NT2/D1 (cell line): Measurements from ENCODE around the gene CNOT1.

Experiments used
- DNase-seq: peaks from one replicate; pipeline ENCODE4 v3.0.0-alpha.2; 2011; ENCODE audit warnings: low read depth, low spot score
- H3K27me3 ChIP-seq: 2 replicates; pipeline ENCODE4 v1.6.0; 2011; ENCODE audit warnings: mild to moderate bottlenecking; ENCODE audit not compliant: insufficient read length, insufficient read depth
- H3K36me3 ChIP-seq: 2 replicates; pipeline ENCODE4 v1.6.1; 2011; ENCODE audit warnings: mild to moderate bottlenecking, low read length, mixed read lengths; ENCODE audit not compliant: insufficient read depth, insufficient read length
- H3K4me1 ChIP-seq: 2 replicates; pipeline ENCODE4 v1.5.1; 2011; ENCODE audit not compliant: insufficient read depth, insufficient read length
- H3K4me3 ChIP-seq: 2 replicates; pipeline ENCODE4 v1.5.1; 2011; ENCODE audit warnings: low read depth; ENCODE audit not compliant: insufficient read length
- H3K9ac ChIP-seq: 2 replicates; pipeline ENCODE4 v1.6.0; 2011; ENCODE audit warnings: low read depth; ENCODE audit not compliant: insufficient read length
- H3K9me3 ChIP-seq: 2 replicates; pipeline ENCODE4 v1.5.1; 2011; ENCODE audit warnings: mild to moderate bottlenecking, low read length; ENCODE audit not compliant: insufficient read depth
- SUZ12 ChIP-seq: IDR thresholded peaks from 2 replicates; pipeline ENCODE4 v1.6.1; 2011; ENCODE audit not compliant: insufficient read length, insufficient read depth; ENCODE audit errors: extremely low read depth
- YY1 ChIP-seq: IDR thresholded peaks from 2 replicates; pipeline ENCODE4 v1.6.1; 2011; ENCODE audit not compliant: insufficient read length, insufficient read depth
- ZNF274 ChIP-seq: IDR thresholded peaks from 2 replicates; pipeline ENCODE4 v1.6.1; 2011; ENCODE audit warnings: mild to moderate bottlenecking, low read depth, low read length

The CNOT1 gene

DNA sequence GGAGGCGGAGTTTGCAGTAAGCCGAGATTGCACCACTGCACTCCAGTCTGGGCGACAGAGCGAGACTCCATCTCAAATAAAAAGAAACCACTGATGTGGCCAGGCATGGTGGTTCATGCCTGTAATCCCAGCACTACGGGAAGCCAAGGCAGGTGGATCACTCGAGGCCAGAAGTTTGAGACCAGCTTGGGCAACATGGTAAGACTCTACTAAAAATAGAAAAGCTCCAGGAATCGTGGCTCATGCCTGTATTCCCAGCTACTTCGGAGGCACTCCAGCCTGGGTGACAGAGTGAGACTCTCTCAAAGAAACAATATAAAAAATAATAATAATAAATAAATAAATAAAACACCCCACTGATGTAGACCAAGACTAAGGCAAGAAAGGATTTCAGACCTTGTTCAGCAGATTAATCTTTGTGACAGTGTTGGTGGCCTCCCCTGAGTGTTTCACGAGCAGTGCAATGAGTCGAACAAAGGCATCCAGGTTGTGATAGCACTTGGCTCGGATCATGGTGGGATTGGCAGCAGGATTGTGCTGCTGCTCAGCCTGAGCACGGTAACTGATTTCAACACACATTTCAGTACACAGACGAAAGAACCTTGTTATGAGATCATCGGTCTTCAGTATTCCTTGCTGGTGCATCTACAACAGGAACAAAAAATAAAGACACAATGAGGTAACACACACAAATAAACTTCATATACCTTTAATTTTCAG, 95.7 kb downstream of the CNOT1 start:
- no peak overlapping the region for H3K4me3 ChIP-seq
- peaks cover 91% of the 10 kb centered on the region for H3K36me3 ChIP-seq
- no peak for TF ChIP-seq YY1
- TF ChIP-seq SUZ12 = no peak
- no peak for TF ChIP-seq ZNF274

DNA sequence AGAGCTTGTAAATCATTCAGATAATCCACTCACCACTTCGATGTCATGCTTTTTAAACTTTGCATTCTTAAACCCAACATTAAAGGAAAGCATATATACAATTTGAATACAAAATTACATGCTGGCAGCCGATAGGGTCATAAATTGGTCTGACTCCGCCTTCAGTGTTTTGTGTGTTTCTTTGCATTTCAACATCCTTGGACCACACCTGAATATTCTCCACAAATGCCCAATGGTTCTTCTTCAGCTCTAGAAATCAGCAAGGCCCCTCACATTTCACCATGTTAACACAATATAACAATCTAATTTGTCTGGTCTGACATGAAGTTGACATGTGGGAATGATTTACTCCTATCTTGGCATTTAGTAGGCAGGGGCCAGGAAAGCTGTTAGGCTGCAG, 97.2 kb downstream of the CNOT1 start:
- Histone ChIP-seq H3K27me3 (no peaks in the 10 kb centered on the region), H3K36me3 (peaks cover 91% of the 10 kb centered on the region), H3K4me1 (no peaks in the 10 kb centered on the region), H3K9me3 (no peaks in the 10 kb centered on the region), H3K9ac (no peak overlapping the region), H3K4me3 (no peak overlapping the region)
- TF ChIP-seq SUZ12 (no peak), YY1 (no peak), ZNF274 (no peak)
- DNase-seq = no peak

More for the DNA sequence above, 95.7 kb downstream of the CNOT1 start:
- Histone ChIP-seq H3K4me1 (no peaks in the 10 kb centered on the region), H3K27me3 (no peaks in the 10 kb centered on the region), H3K9me3 (no peaks in the 10 kb centered on the region), H3K9ac (no peak overlapping the region)
- DNase-seq = no peak

DNA sequence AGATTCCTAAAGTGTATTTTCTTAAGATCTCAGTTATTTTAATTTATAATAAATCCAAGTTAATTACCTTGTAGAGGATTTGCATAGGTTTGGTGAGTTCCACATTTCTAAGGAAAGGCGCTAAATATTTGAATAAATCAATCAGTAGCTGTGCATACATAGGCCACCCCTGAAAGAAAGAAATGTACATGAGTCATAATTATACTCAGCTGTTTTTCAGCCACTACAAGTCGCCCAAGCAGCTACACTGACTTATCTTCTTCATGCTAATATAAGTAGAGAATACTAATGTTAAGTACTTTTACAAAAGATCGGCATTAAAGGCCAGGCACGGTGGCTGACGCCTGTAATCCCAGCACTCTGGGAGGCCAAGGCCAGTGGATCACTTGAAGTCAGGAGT, 99.4 kb downstream of the CNOT1 start:
- no peak for DNase-seq
- H3K9ac ChIP-seq = no peak overlapping the region
- TF ChIP-seq YY1 (no peak), SUZ12 (no peak), ZNF274 (no peak)
- H3K36me3 ChIP-seq = peaks cover 92% of the 10 kb centered on the region
- H3K4me1 ChIP-seq = no peaks in the 10 kb centered on the region
- H3K27me3 ChIP-seq = no peaks in the 10 kb centered on the region
- no peak overlapping the region for H3K4me3 ChIP-seq
- H3K9me3 ChIP-seq = no peaks in the 10 kb centered on the region

DNA sequence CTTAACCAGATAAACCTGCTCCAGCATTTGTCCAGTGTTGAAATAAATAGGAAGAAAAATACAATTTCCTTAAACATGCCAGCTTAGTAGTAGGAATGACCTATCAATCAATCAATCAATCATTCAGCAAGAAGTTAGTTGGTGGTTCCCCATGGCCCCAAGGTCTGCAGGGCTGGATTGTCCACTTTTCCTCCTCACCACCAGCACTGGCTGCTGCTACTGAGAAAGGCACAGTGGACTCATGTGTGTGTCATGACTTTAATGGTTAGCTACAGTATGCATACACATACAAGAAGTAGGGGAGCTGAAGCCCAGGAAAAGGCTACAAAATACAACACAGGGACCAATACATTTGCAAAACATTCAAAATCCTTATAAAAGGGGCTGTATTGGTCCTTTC, 109.9 kb downstream of the CNOT1 start:
- TF ChIP-seq ZNF274 (no peak), SUZ12 (no peak), YY1 (no peak)

DNA sequence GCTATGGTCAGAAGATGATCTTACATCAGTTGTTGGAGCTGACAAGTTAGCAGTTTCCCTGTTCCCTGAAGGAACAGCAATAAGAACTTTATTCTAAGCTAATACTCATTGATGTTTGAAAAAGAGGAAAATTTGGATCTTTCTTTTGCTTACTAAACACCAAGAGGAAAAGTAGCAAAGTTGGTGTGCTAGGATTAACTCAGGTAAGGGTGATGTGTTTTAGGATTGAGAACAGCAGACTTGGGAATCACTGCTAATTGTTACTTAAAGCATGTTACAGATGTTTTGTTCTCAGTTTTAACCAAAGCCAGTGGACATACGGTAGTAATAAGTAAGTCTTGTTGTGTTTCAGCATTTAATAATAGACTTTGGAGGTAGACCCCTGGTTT, 110.7 kb downstream of the CNOT1 start:
- no peak for DNase-seq
- TF ChIP-seq SUZ12 (no peak), ZNF274 (no peak), YY1 (no peak)
- no peak overlapping the region for H3K9ac ChIP-seq
- H3K4me3 ChIP-seq = no peak overlapping the region
- no peaks in the 10 kb centered on the region for H3K27me3 ChIP-seq
- peaks cover 77% of the 10 kb centered on the region for H3K36me3 ChIP-seq
- H3K9me3 ChIP-seq = no peaks in the 10 kb centered on the region
- H3K4me1 ChIP-seq = peaks cover 5% of the 10 kb centered on the region

More for the DNA sequence above, 109.9 kb downstream of the CNOT1 start:
- peaks cover 84% of the 10 kb centered on the region for H3K36me3 ChIP-seq
- no peak for DNase-seq
- no peak overlapping the region for H3K9ac ChIP-seq
- no peak overlapping the region for H3K4me3 ChIP-seq
- H3K9me3 ChIP-seq = no peaks in the 10 kb centered on the region
- no peaks in the 10 kb centered on the region for H3K27me3 ChIP-seq
- H3K4me1 ChIP-seq = peaks cover 5% of the 10 kb centered on the region

DNA sequence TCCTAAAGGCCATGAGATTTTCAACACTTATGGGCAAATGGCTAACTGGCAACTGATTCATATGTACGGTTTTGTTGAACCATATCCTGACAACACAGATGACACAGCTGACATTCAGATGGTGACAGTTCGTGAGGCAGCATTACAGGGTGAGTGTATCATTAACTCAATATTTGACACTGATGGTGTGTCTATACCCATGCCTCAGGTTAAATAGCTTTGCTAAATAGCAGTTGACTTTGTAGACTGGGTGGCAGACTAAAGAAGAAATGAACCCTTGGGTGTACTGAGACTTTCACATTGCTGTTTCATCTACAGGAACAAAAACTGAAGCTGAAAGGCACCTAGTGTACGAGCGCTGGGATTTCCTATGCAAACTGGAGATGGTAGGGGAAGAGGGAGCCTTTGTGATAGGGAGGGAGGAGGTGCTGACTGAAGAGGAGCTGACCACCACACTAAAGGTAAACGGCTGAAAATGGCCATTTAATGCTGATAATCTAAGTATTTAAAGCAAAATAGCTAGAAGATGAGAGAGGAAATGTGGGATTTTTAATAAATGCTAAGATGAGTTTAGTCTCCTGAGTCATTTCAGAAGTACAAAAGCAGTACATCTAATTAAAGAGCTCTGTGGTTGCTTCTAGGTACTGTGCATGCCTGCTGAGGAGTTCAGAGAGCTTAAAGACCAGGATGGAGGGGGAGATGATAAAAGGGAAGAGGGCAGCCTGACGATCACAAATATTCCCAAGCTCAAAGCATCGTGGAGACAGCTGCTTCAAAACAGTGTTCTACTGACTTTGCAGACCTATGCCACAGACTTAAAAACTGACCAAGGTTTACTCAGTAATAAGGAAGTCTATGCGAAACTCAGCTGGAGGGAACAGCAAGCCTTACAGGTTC, 111.3 kb downstream of the CNOT1 start:
- Histone ChIP-seq H3K9me3 (no peaks in the 10 kb centered on the region), H3K4me1 (peaks cover 5% of the 10 kb centered on the region), H3K9ac (no peak overlapping the region), H3K36me3 (peaks cover 70% of the 10 kb centered on the region), H3K4me3 (no peak overlapping the region), H3K27me3 (no peaks in the 10 kb centered on the region)
- DNase-seq = no peak
- TF ChIP-seq ZNF274 (no peak), YY1 (no peak), SUZ12 (no peak)

DNA sequence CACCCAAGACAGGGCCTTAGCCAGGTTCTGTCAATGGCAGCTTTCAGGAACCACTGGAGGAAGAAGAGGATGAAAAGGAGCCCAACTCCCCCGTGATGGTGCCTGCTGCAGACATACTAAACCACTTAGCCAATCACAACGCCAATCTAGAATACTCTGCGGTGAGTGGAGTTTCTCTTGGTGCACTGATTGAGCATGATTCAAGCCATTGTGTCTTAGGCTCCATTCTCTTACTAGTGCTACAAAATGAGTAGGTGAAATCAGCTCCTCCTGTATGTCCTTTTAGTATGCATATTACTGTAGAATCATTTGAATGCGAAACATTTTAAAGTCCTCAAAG, 112.9 kb downstream of the CNOT1 start:
- Histone ChIP-seq H3K27me3 (no peaks in the 10 kb centered on the region), H3K36me3 (peaks cover 61% of the 10 kb centered on the region), H3K9ac (peak overlapping the region; percentile 77), H3K4me3 (peak overlapping the region; percentile 98), H3K4me1 (peaks cover 9% of the 10 kb centered on the region), H3K9me3 (no peaks in the 10 kb centered on the region)
- no peak for DNase-seq
- no peak for TF ChIP-seq SUZ12
- TF ChIP-seq YY1 = no peak
